Aorta (tissue), 5 donors: Measurements from ENCODE around the gene USP31. TPM values are rescaled to one million over a fixed set of nuclear protein-coding genes. Genes with fewer than 3 reads are reported as not detected.
"Not testable (repeated sequence)": the region's sequence is repeated elsewhere in the genome, so short reads cannot be mapped to it uniquely, and the experiment has no call there.

Experiments used
- ATAC-seq: fragments of 200-7000 bp; cut with Tn5 transposase; one replicate; pipeline ENCODE4 v1.9.1; 2022; ENCODE audit warnings: moderate library complexity; ENCODE audit not compliant: low FRiP score
- DNase-seq, 2 donors: peaks; one replicate each; pipeline ENCODE4 v3.0.0-alpha.2; 2020
- H3K27ac ChIP-seq, 2 donors: one replicate each; pipeline ENCODE4 v1.5.1; 2013; ENCODE audit warnings: low read length in 2 of 2, mild to moderate bottlenecking in 2 of 2, moderate library complexity in 2 of 2, control low read depth in 1 of 2, inconsistent platforms in 1 of 2, low read depth in 1 of 2
- H3K27me3 ChIP-seq, 2 donors: one replicate each; pipeline ENCODE4 v1.6.1; 2013; ENCODE audit warnings: control low read depth in 1 of 2, low read length in 1 of 2, mild to moderate bottlenecking in 1 of 2, moderate library complexity in 1 of 2; ENCODE audit not compliant: insufficient read depth in 2 of 2, control insufficient read depth in 1 of 2
- H3K36me3 ChIP-seq, 2 donors: one replicate each; pipeline ENCODE4 v1.6.1; 2013; ENCODE audit warnings: control low read depth in 1 of 2, low read length in 1 of 2, mild to moderate bottlenecking in 1 of 2; ENCODE audit not compliant: insufficient read depth in 2 of 2, control insufficient read depth in 1 of 2
- H3K4me1 ChIP-seq, 2 donors: one replicate each; pipeline ENCODE4 v1.6.1; 2013; ENCODE audit warnings: low read length in 2 of 2, control low read depth in 1 of 2, mild to moderate bottlenecking in 1 of 2, moderate library complexity in 1 of 2; ENCODE audit not compliant: insufficient read depth in 2 of 2, control insufficient read depth in 1 of 2
- H3K4me3 ChIP-seq, 2 donors: one replicate each; pipeline ENCODE4 v1.5.1; 2013; ENCODE audit warnings: low read length in 2 of 2, control low read depth in 1 of 2, mild to moderate bottlenecking in 1 of 2
- H3K9me3 ChIP-seq: one replicate; pipeline ENCODE4 v1.6.1; 2013; ENCODE audit warnings: mild to moderate bottlenecking, low read length; ENCODE audit not compliant: control insufficient read depth
- WGBS, 2 donors: extraction: QIAGEN DNeasy Blood & Tissue Kit; methylation state at CpG; one replicate each; pipeline ENCODE4 v1.1.7; 2013; 5-methylcytosine and 5-hydroxymethylcytosine counted together
- intact Hi-C, 2 donors: fragments of 100-400 bp; cut with DNase I; formaldehyde crosslinking; loops; one replicate each; pipeline versions ENCODE4 v1.14.2 to v1.15.0; 2022
- polyA plus RNA-seq, 2 donors: library from polyadenylated mRNA; stranded (reverse); fragments of 200-250 nt; gene quantifications; one replicate each; pipeline ENCODE4 v1.2.3, GENCODE V29; 2013
- total RNA-seq, 2 donors: library from RNA; stranded (reverse); fragmentation: NEBNext Ultra II Directional; extraction: Animal tissue kit (Norgen Biotek cat#: 25700); gene quantifications; one replicate each; pipeline ENCODE4 v1.2.1, GENCODE V29; 2021
- donor health status: healthy with polysubstance abuse.
- donor health status: Bipolar disorder and iron deficiency.
- donor health status: DM: no; HTN: no; CAD: no.
- donor health status: DM: no; HTN: no; CAD: no.
- donor health status: DM: yes; HTN: yes; CAD: no.

Gene USP31
- total and polyA plus RNA-seq, 4 donors: 1.4 to 24.6 (median 11.1) TPM

- H3K4me3 ChIP-seq, H3K4me1 ChIP-seq, intact Hi-C loops, H3K9me3 ChIP-seq, H3K27ac ChIP-seq, H3K36me3 ChIP-seq, H3K27me3 ChIP-seq, ATAC-seq, DNase-seq: not testable (repeated sequence)
- 97 to 98% methylated on average over 9 of the region's 9 CpGs for WGBS, 2 donors
These were observed 4.9 kb downstream of the USP31 start for GRCh38 chr16:23144393-23144792.

- no peak overlapping the region for H3K27ac ChIP-seq
- H3K4me3 ChIP-seq: no peak overlapping the region
- no peak for ATAC-seq
- intact Hi-C loops: no loop called here
- 70 to 90% methylated on average over 3 of the region's 3 CpGs for WGBS, 2 donors
- no peaks in the 10 kb centered on the region for H3K36me3 ChIP-seq
- no peaks in the 10 kb centered on the region for H3K27me3 ChIP-seq
- H3K9me3 ChIP-seq: no peaks in the 10 kb centered on the region
- DNase-seq: no peak
- H3K4me1 ChIP-seq: peaks cover 0 to 3% of the 10 kb centered on the region in 2 donors
These were observed 5.9 kb downstream of the USP31 start for GRCh38 chr16:23143391-23143790.

GRCh38 chr16:23141959-23142740 lies 7.1 kb downstream of the USP31 start:
- peak overlapping the region in 1 of 2 donors; percentile 96 for H3K27ac ChIP-seq
- H3K4me3 ChIP-seq: no peak overlapping the region
- no peaks in the 10 kb centered on the region for H3K27me3 ChIP-seq
- no peaks in the 10 kb centered on the region for H3K9me3 ChIP-seq
- WGBS, 2 donors: 7 to 16% methylated on average over 7 of the region's 7 CpGs
- no peak for DNase-seq
- ATAC-seq: peak; percentile 43
- intact Hi-C loops: no loop called here
- H3K4me1 ChIP-seq: peaks cover 0 to 3% of the 10 kb centered on the region in 2 donors
- H3K36me3 ChIP-seq: no peaks in the 10 kb centered on the region

GRCh38 chr16:23141500-23141899 lies 7.8 kb downstream of the USP31 start:
- 94 to 97% methylated on average over 6 of the region's 6 CpGs for WGBS, 2 donors
- ATAC-seq: no peak
- intact Hi-C loops: no loop called here
- peaks cover 1% of the 10 kb centered on the region for H3K9me3 ChIP-seq
- peak overlapping the region in 1 of 2 donors; percentile 36 for H3K27ac ChIP-seq
- H3K4me1 ChIP-seq: peaks cover 0 to 3% of the 10 kb centered on the region in 2 donors
- H3K4me3 ChIP-seq: no peak overlapping the region
- H3K27me3 ChIP-seq: no peaks in the 10 kb centered on the region
- no peak for DNase-seq
- no peaks in the 10 kb centered on the region for H3K36me3 ChIP-seq

GRCh38 chr16:23141033-23141432 lies 8.2 kb downstream of the USP31 start:
- Histone ChIP-seq H3K27ac (no peak overlapping the region), H3K4me1 (peaks cover 0 to 3% of the 10 kb centered on the region in 2 donors), H3K27me3 (no peaks in the 10 kb centered on the region), H3K9me3 (peaks cover 1% of the 10 kb centered on the region), H3K36me3 (no peaks in the 10 kb centered on the region), H3K4me3 (no peak overlapping the region)
- intact Hi-C loops: no loop called here
- ATAC-seq (peak; percentile 12), DNase-seq (no peak)
- 97 to 98% methylated on average over 3 of the region's 3 CpGs for WGBS, 2 donors

- Histone ChIP-seq H3K27ac (no peak overlapping the region), H3K4me3 (no peak overlapping the region), H3K36me3 (no peaks in the 10 kb centered on the region), H3K9me3 (peaks cover 1% of the 10 kb centered on the region), H3K27me3 (no peaks in the 10 kb centered on the region), H3K4me1 (peaks cover 0 to 3% of the 10 kb centered on the region in 2 donors)
- intact Hi-C loops: no loop called here
- WGBS, 2 donors: 23 to 43% methylated on average over 2 of the region's 2 CpGs
- DNase-seq: no peak
- no peak for ATAC-seq
These were observed 9.1 kb downstream of the USP31 start for GRCh38 chr16:23140107-23140506.

GRCh38 chr16:23137818-23138217 lies 11.4 kb downstream of the USP31 start:
- ATAC-seq: no peak
- WGBS, 2 donors: 63 to 65% methylated on average over 5 of the region's 5 CpGs
- DNase-seq: no peak
- intact Hi-C loops: no loop called here
- peaks cover 1% of the 10 kb centered on the region for H3K9me3 ChIP-seq
- no peak overlapping the region for H3K27ac ChIP-seq
- H3K4me3 ChIP-seq: no peak overlapping the region
- H3K4me1 ChIP-seq: peaks cover 0 to 2% of the 10 kb centered on the region in 2 donors
- no peaks in the 10 kb centered on the region for H3K36me3 ChIP-seq
- H3K27me3 ChIP-seq: no peaks in the 10 kb centered on the region

GRCh38 chr16:23137256-23137655 lies 12.0 kb downstream of the USP31 start:
- 91 to 97% methylated on average over 2 of the region's 2 CpGs for WGBS, 2 donors
- H3K9me3 ChIP-seq: peaks cover 1% of the 10 kb centered on the region
- no peaks in the 10 kb centered on the region for H3K27me3 ChIP-seq
- DNase-seq (no peak), ATAC-seq (no peak)
- H3K4me3 ChIP-seq: no peak overlapping the region
- H3K36me3 ChIP-seq: no peaks in the 10 kb centered on the region
- no peaks in the 10 kb centered on the region for H3K4me1 ChIP-seq
- intact Hi-C loops: no loop called here
- no peak overlapping the region for H3K27ac ChIP-seq

- DNase-seq: no peak
- Histone ChIP-seq H3K4me1 (peaks cover 3 to 5% of the 10 kb centered on the region in 2 donors), H3K27me3 (no peaks in the 10 kb centered on the region), H3K27ac (no peak overlapping the region), H3K4me3 (no peak overlapping the region), H3K36me3 (no peaks in the 10 kb centered on the region), H3K9me3 (peaks cover 1% of the 10 kb centered on the region)
- no peak for ATAC-seq
- 37 to 46% methylated on average over 3 of the region's 3 CpGs for WGBS, 2 donors
- intact Hi-C loops: no loop called here
These were observed 15.0 kb downstream of the USP31 start for GRCh38 chr16:23134274-23134673.
